HG02884 (cell line): ENCODE measurements around the gene EHD4.

Experiments
- ATAC-seq: cut with Tn5 transposase; IDR thresholded peaks from one replicate; pipeline ENCODE4 v1.9.1; 2021; ENCODE audit warnings: mild to moderate bottlenecking, moderate library complexity; ENCODE audit not compliant: unreplicated experiment

Gene EHD4

GRCh38 chr15:41900526-41901380, 71.6 kb downstream of the EHD4 start:
- ATAC-seq: no peak

- no peak for ATAC-seq
These were observed 72.4 kb downstream of the EHD4 start for GRCh38 chr15:41899854-41900442.

- ATAC-seq: no peak
These were observed 75.0 kb downstream of the EHD4 start for GRCh38 chr15:41897363-41897799.

GRCh38 chr15:41896566-41896965, 75.8 kb downstream of the EHD4 start:
- ATAC-seq: no peak

- no peak for ATAC-seq
These were observed 76.4 kb downstream of the EHD4 start for GRCh38 chr15:41895957-41896356.

GRCh38 chr15:41895491-41895890, 76.9 kb downstream of the EHD4 start:
- ATAC-seq: no peak

- peak; percentile 95 for ATAC-seq
These were observed 77.4 kb downstream of the EHD4 start for GRCh38 chr15:41894791-41895463.

GRCh38 chr15:41894251-41894790, 78.0 kb downstream of the EHD4 start:
- ATAC-seq: no peak

- ATAC-seq: no peak
These were observed 78.7 kb downstream of the EHD4 start, which contains the start of gene SPTBN5 for GRCh38 chr15:41893422-41894250. Gene SPTBN5, minus strand, starts transcription at chr15:41894053. Its CDS starts 556 bp downstream, at chr15:41893497.

GRCh38 chr15:41892621-41893421, 79.5 kb downstream of the EHD4 start:
- ATAC-seq: no peak

- ATAC-seq: no peak
These were observed 80.4 kb downstream of the EHD4 start for GRCh38 chr15:41891946-41892345.

GRCh38 chr15:41891226-41891625, 81.1 kb downstream of the EHD4 start:
- no peak for ATAC-seq

- no peak for ATAC-seq
These were observed 82.2 kb downstream of the EHD4 start for GRCh38 chr15:41890050-41890690.

- ATAC-seq: no peak
These were observed 83.6 kb downstream of the EHD4 start for GRCh38 chr15:41888662-41889253.

GRCh38 chr15:41887893-41888292, 84.5 kb downstream of the EHD4 start:
- ATAC-seq: no peak

GRCh38 chr15:41887161-41887560, 85.2 kb downstream of the EHD4 start:
- ATAC-seq: no peak

- no peak for ATAC-seq
These were observed 85.6 kb downstream of the EHD4 start for GRCh38 chr15:41886741-41887140.

- no peak for ATAC-seq
These were observed 86.5 kb downstream of the EHD4 start for GRCh38 chr15:41885841-41886240.

GRCh38 chr15:41885321-41885720, 87.0 kb downstream of the EHD4 start:
- ATAC-seq: no peak
